HEK293T (cell line): ENCODE measurements around the gene NDUFAF5.

ENCODE experiments used
- CTCF ChIA-PET: fragments of 350-600 bp; formaldehyde crosslinking; extraction: SDS; loops from one replicate; lab custom pipeline; 2021; ENCODE audit warnings: antibody characterized with exemption, inconsistent platforms; lab: Yijun Ruan, JAX
- POLR2A ChIA-PET: fragments of 350-600 bp; formaldehyde crosslinking; extraction: SDS; loops from one replicate; lab custom pipeline; 2020; ENCODE audit warnings: antibody characterized with exemption, inconsistent platforms; lab: Yijun Ruan, JAX
- DNase-seq: peaks from one replicate; pipeline ENCODE4 v3.0.0; 2012; ENCODE audit warnings: mixed read lengths; ENCODE audit errors: extremely low spot score
- ARNT ChIP-seq: fragments of 450-650 bp; IDR thresholded peaks from 2 replicates; pipeline ENCODE4 v1.6.1; 2017; ENCODE audit warnings: mild to moderate bottlenecking
- BHLHE40 ChIP-seq: fragments of 450-650 bp; IDR thresholded peaks from 2 replicates; pipeline ENCODE4 v1.6.1; 2016; ENCODE audit warnings: mild to moderate bottlenecking, moderate library complexity, borderline replicate concordance
- CTBP1 ChIP-seq: fragments of 450-650 bp; IDR thresholded peaks from 2 replicates; pipeline ENCODE4 v1.6.1; 2016; ENCODE audit warnings: borderline replicate concordance
- ELF4 ChIP-seq: fragments of 450-650 bp; IDR thresholded peaks from 2 replicates; pipeline ENCODE4 v1.6.1; 2017; ENCODE audit warnings: antibody characterized with exemption
- FOXA1 ChIP-seq: fragments of 450-650 bp; IDR thresholded peaks from 2 replicates; pipeline ENCODE4 v1.6.1; 2016; ENCODE audit warnings: mild to moderate bottlenecking
- FOXK2 ChIP-seq: fragments of 450-650 bp; IDR thresholded peaks from 2 replicates; pipeline ENCODE4 v1.6.1; 2016; ENCODE audit warnings: mild to moderate bottlenecking
- FOXM1 ChIP-seq: fragments of 450-650 bp; IDR thresholded peaks from 2 replicates; pipeline ENCODE4 v1.6.1; 2017; ENCODE audit warnings: mild to moderate bottlenecking, borderline replicate concordance
- HDGF ChIP-seq: fragments of 450-650 bp; IDR thresholded peaks from 2 replicates; pipeline ENCODE4 v1.6.1; 2017; ENCODE audit warnings: antibody characterized with exemption, borderline replicate concordance
- L3MBTL2 ChIP-seq: fragments of 450-650 bp; conservative IDR thresholded peaks from 2 replicates; pipeline ENCODE4 v1.6.1; 2016; ENCODE audit warnings: mild to moderate bottlenecking
- LEF1 ChIP-seq: fragments of 450-650 bp; IDR thresholded peaks from 2 replicates; pipeline ENCODE4 v1.6.1; 2017; ENCODE audit warnings: mild to moderate bottlenecking, borderline replicate concordance
- NFRKB ChIP-seq: fragments of 450-650 bp; IDR thresholded peaks from 2 replicates; pipeline ENCODE4 v1.6.1; 2016; ENCODE audit warnings: mild to moderate bottlenecking, moderate library complexity
- SP1 ChIP-seq: fragments of 450-650 bp; IDR thresholded peaks from 2 replicates; pipeline ENCODE4 v1.6.1; 2017
- SUZ12 ChIP-seq: fragments of 450-650 bp; IDR thresholded peaks from 2 replicates; pipeline ENCODE4 v1.6.1; 2016; ENCODE audit warnings: mild to moderate bottlenecking
- TARDBP ChIP-seq: fragments of 450-650 bp; IDR thresholded peaks from 2 replicates; pipeline ENCODE4 v1.6.1; 2016
- ZNF384 ChIP-seq: fragments of 450-650 bp; IDR thresholded peaks from 2 replicates; pipeline ENCODE4 v1.6.1; 2016
- TF ChIP-seq, protein P1 (sequence below): fragments of 450-650 bp; IDR thresholded peaks from 2 replicates; pipeline ENCODE4 v1.6.1; 2016

NDUFAF5 gene

DNA sequence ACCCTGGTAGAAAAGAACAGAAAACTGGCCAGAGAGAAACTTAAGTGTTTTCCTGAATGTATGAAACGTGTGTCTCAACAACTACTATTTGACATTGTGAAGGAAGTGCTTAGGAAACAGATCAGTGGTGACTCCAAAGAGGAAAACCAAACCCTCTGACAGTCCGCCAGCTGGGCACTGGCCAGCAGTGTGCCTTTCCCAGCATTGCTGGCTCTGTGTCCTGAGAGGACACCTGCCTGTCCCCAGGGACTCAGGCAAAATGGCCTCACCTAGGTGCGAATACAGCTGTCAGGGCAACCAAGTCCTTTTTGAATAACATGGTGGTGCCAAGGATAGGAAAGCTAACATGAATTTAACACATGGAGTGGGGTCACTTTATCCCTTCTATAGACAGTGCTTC, 72.5 kb downstream of the NDUFAF5 start:
- ChIA-PET POLR2A (no interaction called here), CTCF (no interaction called here)
- TF ChIP-seq TARDBP (no peak), ARNT (no peak), CTBP1 (no peak), LEF1 (no peak), SP1 (no peak)
- TF ChIP-seq, protein P1, sequence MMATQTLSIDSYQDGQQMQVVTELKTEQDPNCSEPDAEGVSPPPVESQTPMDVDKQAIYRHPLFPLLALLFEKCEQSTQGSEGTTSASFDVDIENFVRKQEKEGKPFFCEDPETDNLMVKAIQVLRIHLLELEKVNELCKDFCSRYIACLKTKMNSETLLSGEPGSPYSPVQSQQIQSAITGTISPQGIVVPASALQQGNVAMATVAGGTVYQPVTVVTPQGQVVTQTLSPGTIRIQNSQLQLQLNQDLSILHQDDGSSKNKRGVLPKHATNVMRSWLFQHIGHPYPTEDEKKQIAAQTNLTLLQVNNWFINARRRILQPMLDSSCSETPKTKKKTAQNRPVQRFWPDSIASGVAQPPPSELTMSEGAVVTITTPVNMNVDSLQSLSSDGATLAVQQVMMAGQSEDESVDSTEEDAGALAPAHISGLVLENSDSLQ = no peak
- no peak for DNase-seq

DNA sequence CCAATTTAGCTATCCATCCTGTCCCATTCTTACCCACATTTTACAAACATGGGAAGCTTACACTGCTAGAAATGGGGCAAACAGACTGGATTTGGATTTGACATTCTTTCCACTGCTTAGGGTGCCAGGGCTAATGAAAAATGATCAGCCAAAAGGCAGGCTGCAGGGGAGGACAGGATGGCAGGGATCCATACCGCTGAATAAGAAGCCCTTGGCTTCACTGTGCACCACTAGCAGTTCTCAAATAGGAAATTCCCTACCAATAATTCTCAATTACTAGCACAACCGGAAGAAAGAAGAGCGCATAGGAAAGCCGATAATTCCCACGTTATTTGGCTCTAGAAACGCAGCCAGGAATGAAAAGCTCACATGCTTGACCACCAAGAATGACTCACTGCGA, 73.1 kb downstream of the NDUFAF5 start:
- TF ChIP-seq ELF4 (no peak), BHLHE40 (no peak), FOXK2 (no peak), L3MBTL2 (no peak), CTBP1 (no peak), TARDBP (no peak), FOXM1 (no peak), FOXA1 (no peak), HDGF (no peak), ZNF384 (no peak), NFRKB (no peak), LEF1 (no peak), SP1 (no peak), ARNT (no peak), SUZ12 (no peak)
- TF ChIP-seq, protein P1 = no peak
- POLR2A ChIA-PET = no interaction called here
- DNase-seq = no peak
- CTCF ChIA-PET = no interaction called here

DNA sequence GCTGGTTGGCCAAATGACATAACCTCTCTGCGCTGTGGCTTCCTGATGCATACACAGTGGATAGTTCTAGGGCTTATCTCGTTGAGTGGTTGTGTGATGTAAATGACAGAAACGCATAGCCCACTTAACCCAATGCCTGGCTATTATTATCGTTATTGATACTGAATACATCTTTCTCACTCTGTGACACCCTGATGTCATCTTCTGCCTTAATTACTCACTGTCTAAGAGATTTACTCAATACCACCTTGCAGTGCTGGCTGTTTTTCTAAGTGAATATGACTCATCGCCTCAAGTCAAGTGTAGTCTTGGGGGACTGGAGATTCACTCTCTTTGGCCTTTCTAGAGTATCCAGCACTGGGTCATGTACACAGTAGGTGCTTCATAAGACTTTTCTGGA, 73.6 kb downstream of the NDUFAF5 start:
- ChIA-PET POLR2A (no interaction called here), CTCF (no interaction called here)
- DNase-seq = no peak
- TF ChIP-seq ELF4 (no peak), L3MBTL2 (no peak), CTBP1 (no peak), ZNF384 (no peak), TARDBP (no peak), LEF1 (no peak), FOXM1 (no peak), FOXA1 (no peak), HDGF (no peak), NFRKB (no peak)
- TF ChIP-seq, protein P1 = no peak

DNA sequence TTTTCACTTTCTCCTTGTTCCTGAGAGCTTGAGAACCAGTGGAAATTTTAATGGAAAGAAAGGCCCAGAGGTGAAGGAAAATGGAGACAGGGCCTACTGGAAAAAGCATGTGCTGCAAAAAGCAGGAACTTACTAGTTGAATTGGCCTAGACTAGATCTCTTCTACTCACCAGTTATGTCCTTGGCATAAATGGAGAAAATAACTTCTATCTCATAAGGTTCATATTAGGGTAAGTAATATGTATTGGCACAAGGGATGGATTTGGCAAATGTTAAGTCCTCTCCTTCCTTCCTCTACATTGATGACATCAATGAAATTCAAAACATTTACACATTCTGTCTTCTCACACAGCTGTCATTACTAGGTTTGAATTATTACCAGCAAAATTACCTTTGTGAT, 74.0 kb downstream of the NDUFAF5 start:
- TF ChIP-seq ARNT (no peak), FOXA1 (no peak), FOXK2 (no peak), L3MBTL2 (no peak), FOXM1 (no peak), ELF4 (no peak), CTBP1 (no peak), ZNF384 (no peak), TARDBP (no peak), SP1 (no peak), SUZ12 (no peak), LEF1 (no peak), BHLHE40 (no peak), NFRKB (no peak), HDGF (no peak)
- TF ChIP-seq, protein P1 = no peak
- ChIA-PET POLR2A (no interaction called here), CTCF (no interaction called here)
- no peak for DNase-seq

DNA sequence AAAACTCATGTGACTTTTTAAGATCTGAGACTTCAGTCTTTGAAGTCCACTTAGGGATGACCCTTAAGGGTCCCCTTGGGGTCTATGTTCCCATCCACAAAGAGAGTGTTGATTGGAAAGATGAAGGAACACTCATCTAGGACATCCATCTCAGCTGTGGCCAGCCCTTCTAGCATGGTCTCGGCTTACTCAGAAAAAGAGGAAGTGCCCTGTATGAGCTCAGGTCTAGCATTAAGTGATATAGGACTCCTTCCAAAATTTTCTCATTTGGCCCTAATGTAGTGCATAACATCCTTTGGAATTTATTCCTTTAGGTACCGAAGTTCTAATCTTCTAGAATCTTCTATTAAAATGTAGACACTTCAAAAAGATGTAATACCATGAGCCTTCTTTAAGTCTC, 77.4 kb downstream of the NDUFAF5 start:
- POLR2A ChIA-PET = no interaction called here
- CTCF ChIA-PET = no interaction called here
- DNase-seq = no peak
- TF ChIP-seq LEF1 (no peak), SP1 (no peak), ZNF384 (no peak), ARNT (no peak), SUZ12 (no peak), FOXM1 (no peak), ELF4 (no peak), HDGF (no peak), TARDBP (no peak), L3MBTL2 (no peak), BHLHE40 (no peak), FOXK2 (no peak), FOXA1 (no peak), CTBP1 (no peak), NFRKB (no peak)
- TF ChIP-seq, protein P1 = no peak
